Measurements from ENCODE around the gene TRPC4AP.

Gene TRPC4AP

DNA sequence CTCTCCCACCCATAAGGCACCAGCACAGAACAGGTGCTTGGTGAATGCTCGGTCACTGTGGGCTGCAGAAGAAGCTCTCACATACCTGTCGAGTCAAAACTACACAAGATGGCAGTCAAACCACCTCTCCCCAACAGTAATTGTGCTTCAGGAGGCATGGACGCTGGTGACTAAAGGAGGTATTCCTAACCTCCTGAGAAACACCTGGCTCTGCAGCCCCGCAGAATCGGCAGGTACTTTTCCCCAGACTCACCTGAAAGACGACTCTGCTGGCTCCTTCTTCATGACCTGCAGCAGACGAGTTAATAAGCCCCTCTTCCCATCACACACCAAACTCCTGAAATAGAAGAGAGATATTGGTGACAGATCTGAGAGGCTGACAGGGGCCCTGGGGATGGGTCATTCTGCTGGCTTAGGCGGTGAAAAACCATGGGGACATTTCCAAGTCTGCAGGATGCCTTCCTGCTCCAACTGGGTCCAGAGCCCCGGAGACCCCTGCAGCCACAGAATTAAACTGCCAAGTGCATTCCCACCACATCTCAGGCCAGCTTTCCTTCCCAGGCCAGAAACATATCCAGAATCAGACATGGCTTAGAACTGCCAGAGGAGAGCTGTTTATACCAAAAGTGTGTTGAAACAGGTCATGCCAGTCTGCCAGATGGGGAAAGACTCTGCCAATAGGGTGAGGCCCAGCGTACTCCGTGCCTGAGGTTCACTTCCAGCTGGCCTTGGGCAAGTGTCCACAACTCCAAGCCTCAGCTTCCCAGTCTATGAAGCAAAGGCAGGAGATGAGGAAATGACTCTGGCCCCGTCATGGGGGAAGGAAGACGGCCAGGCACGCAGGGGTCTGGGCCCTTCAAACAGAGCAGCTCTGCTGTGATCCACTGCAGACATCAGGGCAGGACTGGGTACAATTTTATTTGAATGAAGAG, 83.9 kb downstream of the TRPC4AP start:
- DNase-seq: no peak
- no peaks in the 10 kb centered on the region for H3K4me1 ChIP-seq (ENCODE audit: control insufficient read depth, insufficient read depth, low read length, poor library complexity, severe bottlenecking)
- no peaks in the 10 kb centered on the region for H3K27me3 ChIP-seq (replicated peaks; ENCODE audit: control insufficient read depth, insufficient read depth, low read length, poor library complexity, severe bottlenecking)
- H3K27ac ChIP-seq (ENCODE audit: insufficient read depth, low read length, poor library complexity, severe bottlenecking): no peak overlapping the region
- no peak overlapping the region for H3K4me3 ChIP-seq (ENCODE audit: insufficient read depth, low read depth, low read length, poor library complexity, severe bottlenecking)
- no peaks in the 10 kb centered on the region for H3K9me3 ChIP-seq (ENCODE audit: control insufficient read depth, low read length)
- peaks cover 95% of the 10 kb centered on the region for H3K36me3 ChIP-seq (ENCODE audit: control insufficient read depth, insufficient read depth, low read length)

- DNase-seq: no peak
- Histone ChIP-seq H3K9me3 (ENCODE audit: control insufficient read depth, low read length) (no peaks in the 10 kb centered on the region), H3K4me3 (ENCODE audit: insufficient read depth, low read depth, low read length, poor library complexity, severe bottlenecking) (no peak overlapping the region), H3K4me1 (ENCODE audit: control insufficient read depth, insufficient read depth, low read length, poor library complexity, severe bottlenecking) (no peaks in the 10 kb centered on the region), H3K27ac (ENCODE audit: insufficient read depth, low read length, poor library complexity, severe bottlenecking) (no peak overlapping the region), H3K27me3 (replicated peaks; ENCODE audit: control insufficient read depth, insufficient read depth, low read length, poor library complexity, severe bottlenecking) (no peaks in the 10 kb centered on the region), H3K36me3 (ENCODE audit: control insufficient read depth, insufficient read depth, low read length) (peaks cover 97% of the 10 kb centered on the region)
Observed at GRCh38 chr20:35007891-35008290, 84.7 kb downstream of the TRPC4AP start.

- Histone ChIP-seq H3K4me1 (ENCODE audit: control insufficient read depth, insufficient read depth, low read length, poor library complexity, severe bottlenecking) (no peaks in the 10 kb centered on the region), H3K27me3 (replicated peaks; ENCODE audit: control insufficient read depth, insufficient read depth, low read length, poor library complexity, severe bottlenecking) (no peaks in the 10 kb centered on the region), H3K36me3 (ENCODE audit: control insufficient read depth, insufficient read depth, low read length) (peaks cover 97% of the 10 kb centered on the region), H3K27ac (ENCODE audit: insufficient read depth, low read length, poor library complexity, severe bottlenecking) (no peak overlapping the region), H3K9me3 (ENCODE audit: control insufficient read depth, low read length) (no peaks in the 10 kb centered on the region), H3K4me3 (ENCODE audit: insufficient read depth, low read depth, low read length, poor library complexity, severe bottlenecking) (no peak overlapping the region)
- no peak for DNase-seq
Observed at GRCh38 chr20:35007413-35007812, 85.2 kb downstream of the TRPC4AP start.

DNA sequence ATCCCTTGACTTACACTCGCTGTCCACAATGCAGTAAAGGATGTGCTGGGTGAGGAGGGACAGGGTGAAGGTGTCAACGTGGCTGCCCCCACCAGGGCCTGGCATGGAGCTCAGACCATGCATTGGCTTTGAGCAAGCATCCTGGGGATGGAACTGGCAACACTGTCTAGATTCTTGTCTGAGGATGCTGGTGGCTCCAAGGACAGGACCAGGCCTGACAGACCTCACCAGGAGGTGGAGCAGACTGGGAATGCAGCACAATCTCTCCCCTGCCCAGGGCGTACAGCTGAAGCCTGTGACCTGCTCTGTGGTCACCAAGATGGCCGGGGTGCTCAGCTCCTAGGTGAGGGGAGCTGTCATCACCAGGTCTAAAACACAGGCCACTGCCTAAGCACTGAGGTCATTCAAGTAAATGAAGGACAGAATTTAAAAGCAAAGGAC, 86.1 kb downstream of the TRPC4AP start:
- no peak overlapping the region for H3K4me3 ChIP-seq (ENCODE audit: insufficient read depth, low read depth, low read length, poor library complexity, severe bottlenecking)
- no peak overlapping the region for H3K27ac ChIP-seq (ENCODE audit: insufficient read depth, low read length, poor library complexity, severe bottlenecking)
- no peak for DNase-seq
- no peaks in the 10 kb centered on the region for H3K9me3 ChIP-seq (ENCODE audit: control insufficient read depth, low read length)
- H3K36me3 ChIP-seq (ENCODE audit: control insufficient read depth, insufficient read depth, low read length): peaks cover 97% of the 10 kb centered on the region
- no peaks in the 10 kb centered on the region for H3K27me3 ChIP-seq (replicated peaks; ENCODE audit: control insufficient read depth, insufficient read depth, low read length, poor library complexity, severe bottlenecking)
- H3K4me1 ChIP-seq (ENCODE audit: control insufficient read depth, insufficient read depth, low read length, poor library complexity, severe bottlenecking): no peaks in the 10 kb centered on the region

DNA sequence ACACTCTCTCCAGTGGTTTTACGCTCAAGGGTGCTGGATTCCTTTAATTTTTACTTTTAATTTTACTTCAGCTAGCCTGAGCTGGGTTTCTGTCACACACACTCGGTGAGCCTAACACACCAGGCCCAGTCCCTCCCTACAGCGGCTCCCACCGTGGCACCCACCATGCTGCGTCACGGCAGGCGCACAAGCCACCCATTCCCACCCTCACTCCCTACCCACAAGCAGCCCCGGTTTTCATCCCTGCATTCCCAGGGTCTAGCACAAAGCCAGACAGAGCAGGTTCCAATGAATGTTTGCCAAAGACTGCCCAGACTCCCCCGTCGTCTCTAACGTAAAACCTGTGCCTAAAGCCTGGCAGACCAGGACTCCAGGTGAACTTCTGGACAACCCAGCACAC, 86.6 kb downstream of the TRPC4AP start:
- no peaks in the 10 kb centered on the region for H3K4me1 ChIP-seq (ENCODE audit: control insufficient read depth, insufficient read depth, low read length, poor library complexity, severe bottlenecking)
- no peak overlapping the region for H3K27ac ChIP-seq (ENCODE audit: insufficient read depth, low read length, poor library complexity, severe bottlenecking)
- no peaks in the 10 kb centered on the region for H3K27me3 ChIP-seq (replicated peaks; ENCODE audit: control insufficient read depth, insufficient read depth, low read length, poor library complexity, severe bottlenecking)
- H3K9me3 ChIP-seq (ENCODE audit: control insufficient read depth, low read length): no peaks in the 10 kb centered on the region
- no peak overlapping the region for H3K4me3 ChIP-seq (ENCODE audit: insufficient read depth, low read depth, low read length, poor library complexity, severe bottlenecking)
- DNase-seq: no peak
- H3K36me3 ChIP-seq (ENCODE audit: control insufficient read depth, insufficient read depth, low read length): peaks cover 97% of the 10 kb centered on the region

GRCh38 chr20:35005463-35005961, 87.1 kb downstream of the TRPC4AP start:
- Histone ChIP-seq H3K36me3 (ENCODE audit: control insufficient read depth, insufficient read depth, low read length) (peaks cover 97% of the 10 kb centered on the region), H3K27ac (ENCODE audit: insufficient read depth, low read length, poor library complexity, severe bottlenecking) (no peak overlapping the region), H3K9me3 (ENCODE audit: control insufficient read depth, low read length) (no peaks in the 10 kb centered on the region), H3K4me3 (ENCODE audit: insufficient read depth, low read depth, low read length, poor library complexity, severe bottlenecking) (no peak overlapping the region), H3K27me3 (replicated peaks; ENCODE audit: control insufficient read depth, insufficient read depth, low read length, poor library complexity, severe bottlenecking) (no peaks in the 10 kb centered on the region), H3K4me1 (ENCODE audit: control insufficient read depth, insufficient read depth, low read length, poor library complexity, severe bottlenecking) (no peaks in the 10 kb centered on the region)
- no peak for DNase-seq

DNA sequence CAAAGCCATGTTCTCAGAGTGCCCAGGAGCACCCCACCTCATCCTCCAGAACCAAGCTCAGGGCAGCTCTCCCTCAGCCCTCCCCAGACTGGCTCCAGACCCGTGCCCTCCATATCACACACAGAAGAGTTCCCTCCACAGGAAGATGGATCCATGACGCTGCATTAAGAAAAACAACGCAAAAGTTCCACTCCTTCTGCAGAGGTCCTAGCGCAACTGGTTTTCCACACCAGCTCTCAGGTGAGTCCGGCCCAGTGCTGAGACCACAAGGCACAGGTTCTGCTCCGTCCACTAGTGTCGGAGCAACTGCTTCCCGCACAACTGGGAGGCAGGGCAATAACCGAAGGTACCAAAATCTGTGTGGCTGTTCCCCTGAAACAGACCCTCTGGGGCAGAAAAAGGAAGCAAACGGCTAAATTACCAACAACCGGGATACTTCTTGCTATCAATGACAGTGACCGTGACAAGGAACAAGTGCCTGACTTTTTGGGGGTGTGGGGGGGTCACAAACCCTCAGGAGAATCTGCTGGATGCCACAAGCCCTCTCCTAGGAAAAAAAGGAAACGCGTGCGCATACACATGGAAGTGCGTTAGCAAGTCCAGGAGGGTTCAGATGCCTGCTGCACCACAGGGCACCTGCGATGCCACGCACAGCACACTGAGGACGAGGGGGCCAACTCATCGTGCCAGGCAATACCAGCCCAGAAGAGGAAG, 87.7 kb downstream of the TRPC4AP start:
- Histone ChIP-seq H3K4me1 (ENCODE audit: control insufficient read depth, insufficient read depth, low read length, poor library complexity, severe bottlenecking) (no peaks in the 10 kb centered on the region), H3K9me3 (ENCODE audit: control insufficient read depth, low read length) (no peaks in the 10 kb centered on the region), H3K36me3 (ENCODE audit: control insufficient read depth, insufficient read depth, low read length) (peaks cover 98% of the 10 kb centered on the region), H3K27me3 (replicated peaks; ENCODE audit: control insufficient read depth, insufficient read depth, low read length, poor library complexity, severe bottlenecking) (no peaks in the 10 kb centered on the region), H3K4me3 (ENCODE audit: insufficient read depth, low read depth, low read length, poor library complexity, severe bottlenecking) (no peak overlapping the region), H3K27ac (ENCODE audit: insufficient read depth, low read length, poor library complexity, severe bottlenecking) (no peak overlapping the region)
- DNase-seq: no peak

DNA sequence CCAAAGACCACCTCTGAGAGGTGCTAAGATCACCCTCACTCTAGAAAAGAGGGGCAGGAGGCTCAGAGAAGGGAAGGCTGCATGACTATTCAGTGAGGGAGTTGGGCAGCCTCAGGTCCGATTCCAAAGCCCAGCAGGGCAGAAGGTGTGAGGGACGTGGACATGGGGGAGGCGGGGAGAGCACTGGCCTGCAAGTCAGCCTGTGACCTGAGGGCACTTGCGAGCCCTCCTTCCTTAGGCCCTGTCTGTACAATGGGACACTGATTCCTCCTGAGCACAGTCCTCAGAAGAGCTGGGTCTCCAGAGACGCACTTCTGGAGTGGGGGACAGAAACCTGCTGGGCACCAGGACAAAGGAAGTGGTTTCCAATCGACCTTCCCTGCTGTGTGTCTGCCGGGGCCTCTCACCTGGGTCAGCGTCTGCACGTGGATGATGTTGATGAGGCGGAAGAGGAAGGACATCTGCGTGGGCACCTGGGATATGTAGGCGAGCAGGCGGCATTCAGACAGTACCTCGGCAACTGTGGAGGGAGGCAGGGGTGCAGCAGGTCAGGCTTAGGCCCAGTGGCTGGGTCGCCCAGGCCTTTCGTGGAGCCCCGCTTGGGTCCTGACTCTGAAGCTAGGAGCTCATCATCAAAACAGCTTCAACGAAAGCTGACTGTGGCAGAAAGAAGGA, 88.4 kb downstream of the TRPC4AP start:
- Histone ChIP-seq H3K27me3 (replicated peaks; ENCODE audit: control insufficient read depth, insufficient read depth, low read length, poor library complexity, severe bottlenecking) (no peaks in the 10 kb centered on the region), H3K9me3 (ENCODE audit: control insufficient read depth, low read length) (no peaks in the 10 kb centered on the region), H3K36me3 (ENCODE audit: control insufficient read depth, insufficient read depth, low read length) (peaks cover 95% of the 10 kb centered on the region), H3K4me1 (ENCODE audit: control insufficient read depth, insufficient read depth, low read length, poor library complexity, severe bottlenecking) (no peaks in the 10 kb centered on the region), H3K27ac (ENCODE audit: insufficient read depth, low read length, poor library complexity, severe bottlenecking) (no peak overlapping the region), H3K4me3 (ENCODE audit: insufficient read depth, low read depth, low read length, poor library complexity, severe bottlenecking) (no peak overlapping the region)
- no peak for DNase-seq

GRCh38 chr20:35003211-35004031, 89.2 kb downstream of the TRPC4AP start:
- no peaks in the 10 kb centered on the region for H3K9me3 ChIP-seq (ENCODE audit: control insufficient read depth, low read length)
- H3K4me1 ChIP-seq (ENCODE audit: control insufficient read depth, insufficient read depth, low read length, poor library complexity, severe bottlenecking): no peaks in the 10 kb centered on the region
- no peak overlapping the region for H3K27ac ChIP-seq (ENCODE audit: insufficient read depth, low read length, poor library complexity, severe bottlenecking)
- H3K27me3 ChIP-seq (replicated peaks; ENCODE audit: control insufficient read depth, insufficient read depth, low read length, poor library complexity, severe bottlenecking): no peaks in the 10 kb centered on the region
- H3K36me3 ChIP-seq (ENCODE audit: control insufficient read depth, insufficient read depth, low read length): peaks cover 95% of the 10 kb centered on the region
- no peak for DNase-seq
- no peak overlapping the region for H3K4me3 ChIP-seq (ENCODE audit: insufficient read depth, low read depth, low read length, poor library complexity, severe bottlenecking)
